ENCODE results near the gene NECAB2. TPM values are rescaled to one million over a fixed set of nuclear protein-coding genes. Genes with fewer than 3 reads are reported as not detected.

The NECAB2 gene
- total RNA-seq, 3 donors from 2014 or later: 1.5 TPM; not detected in 2

DNA sequence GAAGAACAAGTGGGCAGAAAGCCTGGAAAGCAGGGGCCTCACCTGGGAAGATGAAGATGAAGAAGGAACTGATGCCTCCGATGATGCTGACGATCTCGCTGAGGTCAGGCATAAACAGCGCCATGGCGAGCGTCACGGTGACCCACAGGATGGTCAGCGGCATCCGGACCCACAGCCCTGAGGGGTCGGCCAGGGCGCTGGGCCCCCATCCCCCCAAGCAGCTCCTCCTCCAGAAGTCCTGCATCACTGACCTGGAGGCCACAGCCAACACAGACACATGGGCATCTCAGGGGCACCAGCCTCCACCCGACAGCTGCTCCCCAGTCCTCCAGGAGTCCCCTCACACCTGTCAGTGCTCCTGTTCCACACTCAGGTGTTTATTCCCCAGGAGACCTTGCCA is 48.4 kb downstream of the NECAB2 start:
- H3K27ac ChIP-seq: no peak overlapping the region
- no peaks in the 10 kb centered on the region for H3K36me3 ChIP-seq
- H3K9me3 ChIP-seq: peaks cover 0 to 8% of the 10 kb centered on the region in 2 donors
- no peaks in the 10 kb centered on the region for H3K27me3 ChIP-seq
- H3K4me3 ChIP-seq: no peak overlapping the region
- no peaks in the 10 kb centered on the region for H3K4me1 ChIP-seq
- TF ChIP-seq, protein P1, sequence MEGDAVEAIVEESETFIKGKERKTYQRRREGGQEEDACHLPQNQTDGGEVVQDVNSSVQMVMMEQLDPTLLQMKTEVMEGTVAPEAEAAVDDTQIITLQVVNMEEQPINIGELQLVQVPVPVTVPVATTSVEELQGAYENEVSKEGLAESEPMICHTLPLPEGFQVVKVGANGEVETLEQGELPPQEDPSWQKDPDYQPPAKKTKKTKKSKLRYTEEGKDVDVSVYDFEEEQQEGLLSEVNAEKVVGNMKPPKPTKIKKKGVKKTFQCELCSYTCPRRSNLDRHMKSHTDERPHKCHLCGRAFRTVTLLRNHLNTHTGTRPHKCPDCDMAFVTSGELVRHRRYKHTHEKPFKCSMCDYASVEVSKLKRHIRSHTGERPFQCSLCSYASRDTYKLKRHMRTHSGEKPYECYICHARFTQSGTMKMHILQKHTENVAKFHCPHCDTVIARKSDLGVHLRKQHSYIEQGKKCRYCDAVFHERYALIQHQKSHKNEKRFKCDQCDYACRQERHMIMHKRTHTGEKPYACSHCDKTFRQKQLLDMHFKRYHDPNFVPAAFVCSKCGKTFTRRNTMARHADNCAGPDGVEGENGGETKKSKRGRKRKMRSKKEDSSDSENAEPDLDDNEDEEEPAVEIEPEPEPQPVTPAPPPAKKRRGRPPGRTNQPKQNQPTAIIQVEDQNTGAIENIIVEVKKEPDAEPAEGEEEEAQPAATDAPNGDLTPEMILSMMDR (IDR thresholded peaks at IDR 0.05): no peak
- TF ChIP-seq POLR2AphosphoS5 (IDR thresholded peaks at IDR 0.05): no peak
- no peak for TF ChIP-seq POLR2A (IDR thresholded peaks at IDR 0.05)
- no peak for DNase-seq (ENCODE audit: low spot score in 2 of 2)
- intact Hi-C loops (cut with DNase I; ENCODE audit: low total_unique reads): no loop called here

DNA sequence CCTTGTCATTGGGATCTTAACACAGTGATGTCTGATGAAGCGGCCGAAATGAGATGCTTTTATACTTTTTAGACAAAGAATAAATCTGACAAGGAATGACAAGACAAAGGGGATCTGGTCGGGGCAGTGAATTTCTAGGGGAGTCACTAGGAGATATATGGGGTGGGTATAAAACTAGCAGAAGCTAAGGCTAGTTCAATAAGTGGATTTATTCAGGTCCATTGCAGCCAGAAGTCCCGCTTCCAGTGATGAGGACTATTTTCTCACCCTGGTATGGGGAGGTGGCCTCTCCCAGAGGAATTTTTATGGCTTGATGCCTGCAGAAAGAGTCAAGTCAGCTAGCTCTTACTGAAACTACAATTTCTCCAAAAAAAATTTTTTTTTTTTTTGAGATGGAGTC is 50.7 kb downstream of the NECAB2 start:
- Histone ChIP-seq H3K4me1 (no peaks in the 10 kb centered on the region), H3K36me3 (no peaks in the 10 kb centered on the region), H3K27ac (no peak overlapping the region), H3K4me3 (no peak overlapping the region), H3K9me3 (peaks cover 0 to 15% of the 10 kb centered on the region in 2 donors), H3K27me3 (no peaks in the 10 kb centered on the region)
- TF ChIP-seq POLR2AphosphoS5 (IDR thresholded peaks at IDR 0.05) (no peak), POLR2A (IDR thresholded peaks at IDR 0.05) (no peak)
- TF ChIP-seq, protein P1 (IDR thresholded peaks at IDR 0.05): no peak
- intact Hi-C loops (cut with DNase I; ENCODE audit: low total_unique reads): no loop called here
- no peak for DNase-seq (ENCODE audit: low spot score in 2 of 2)

DNA sequence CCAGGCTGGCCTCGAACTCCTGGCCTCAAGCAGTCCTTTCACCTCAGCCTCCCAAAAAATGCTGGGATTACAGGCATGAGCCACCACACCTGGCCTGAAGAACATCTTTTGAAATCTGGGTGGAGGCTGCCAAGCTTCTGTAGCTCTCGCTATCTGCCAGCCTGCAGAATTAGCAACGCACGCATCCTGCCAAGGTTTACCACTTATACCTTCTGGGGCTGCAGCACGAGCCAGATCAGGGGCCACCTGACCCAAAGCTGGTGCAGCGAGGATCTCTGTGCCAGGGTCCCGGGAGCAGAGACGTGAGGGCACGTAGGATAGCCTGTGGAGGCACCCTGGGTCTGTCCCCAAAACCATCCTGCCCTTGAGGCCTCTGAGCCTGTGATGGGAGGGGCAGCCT is 52.3 kb downstream of the NECAB2 start:
- Histone ChIP-seq H3K4me3 (no peak overlapping the region), H3K9me3 (peaks cover 0 to 15% of the 10 kb centered on the region in 2 donors), H3K36me3 (no peaks in the 10 kb centered on the region), H3K27ac (no peak overlapping the region), H3K4me1 (no peaks in the 10 kb centered on the region), H3K27me3 (no peaks in the 10 kb centered on the region)
- no peak for DNase-seq (ENCODE audit: low spot score in 2 of 2)
- intact Hi-C loops (cut with DNase I; ENCODE audit: low total_unique reads): no loop called here
- TF ChIP-seq, protein P1 (IDR thresholded peaks at IDR 0.05): no peak
- TF ChIP-seq POLR2AphosphoS5 (IDR thresholded peaks at IDR 0.05): no peak
- no peak for TF ChIP-seq POLR2A (IDR thresholded peaks at IDR 0.05)

DNA sequence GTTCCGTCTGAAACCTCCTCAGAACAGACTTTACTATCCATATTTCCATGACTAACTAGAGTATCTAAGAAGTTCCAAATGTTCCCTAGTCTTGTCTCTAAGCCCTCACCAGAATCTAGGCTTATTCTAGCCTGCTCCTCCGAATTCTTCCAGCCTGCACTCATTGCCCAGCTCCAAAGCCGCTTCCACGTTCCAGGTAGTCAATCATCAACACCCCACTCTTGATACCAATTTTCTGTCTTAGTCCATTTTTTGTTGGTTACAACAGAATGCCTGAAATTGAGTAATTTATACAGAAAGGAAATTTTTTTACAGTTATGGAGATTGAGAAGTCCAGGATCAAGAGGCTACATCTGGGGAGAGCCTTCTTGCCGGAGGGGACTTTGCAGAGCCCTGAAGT is 53.4 kb downstream of the NECAB2 start:
- TF ChIP-seq, protein P1 (IDR thresholded peaks at IDR 0.05): no peak
- TF ChIP-seq POLR2A (IDR thresholded peaks at IDR 0.05) (no peak), POLR2AphosphoS5 (IDR thresholded peaks at IDR 0.05) (no peak)
- no peak overlapping the region for H3K27ac ChIP-seq
- H3K4me3 ChIP-seq: no peak overlapping the region
- H3K36me3 ChIP-seq: no peaks in the 10 kb centered on the region
- peaks cover 0 to 15% of the 10 kb centered on the region in 2 donors for H3K9me3 ChIP-seq
- no peak for DNase-seq (ENCODE audit: low spot score in 2 of 2)
- H3K27me3 ChIP-seq: peaks cover 0 to 3% of the 10 kb centered on the region in 2 donors
- intact Hi-C loops (cut with DNase I; ENCODE audit: low total_unique reads): loop anchor here (1.0 kb wide), 1 partner anchor 19 kb away; no protein-coding TSS in a partner anchor
- no peaks in the 10 kb centered on the region for H3K4me1 ChIP-seq

DNA sequence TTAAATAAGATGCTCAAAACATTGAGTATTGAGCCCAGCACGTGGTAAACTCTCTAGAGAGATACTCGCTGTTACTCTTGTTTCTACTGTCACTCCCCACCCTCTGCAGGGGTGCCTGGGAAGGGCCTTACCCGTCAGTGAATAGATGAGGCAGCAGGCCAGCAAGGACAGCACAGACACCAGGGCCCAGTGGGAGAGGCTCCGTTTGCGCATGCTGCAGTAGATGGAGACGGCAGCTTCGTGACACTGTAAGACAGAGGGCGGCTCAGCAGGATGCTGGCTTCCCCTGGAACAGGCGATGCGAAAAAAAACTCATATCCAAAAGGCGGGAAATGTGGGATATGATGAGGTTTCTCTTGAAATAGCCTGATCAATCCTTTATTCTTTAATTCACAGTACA is 54.6 kb downstream of the NECAB2 start:
- TF ChIP-seq POLR2AphosphoS5 (IDR thresholded peaks at IDR 0.05): no peak
- TF ChIP-seq POLR2A (IDR thresholded peaks at IDR 0.05): no peak
- TF ChIP-seq, protein P1 (IDR thresholded peaks at IDR 0.05): no peak
- intact Hi-C loops (cut with DNase I; ENCODE audit: low total_unique reads): no loop called here
- no peak for DNase-seq (ENCODE audit: low spot score in 2 of 2)

More for the DNA sequence above, 54.6 kb downstream of the NECAB2 start:
- Histone ChIP-seq H3K27ac (no peak overlapping the region), H3K27me3 (peaks cover 0 to 3% of the 10 kb centered on the region in 2 donors), H3K9me3 (peaks cover 0 to 15% of the 10 kb centered on the region in 2 donors), H3K36me3 (no peaks in the 10 kb centered on the region), H3K4me3 (no peak overlapping the region), H3K4me1 (no peaks in the 10 kb centered on the region)
